A549 (cell line): ENCODE measurements around the gene JPH2.

ENCODE experiments used
- CTCF ChIP-seq: fragments of >200 bp; sonication (Bioruptor Twin); formaldehyde crosslinking; IDR thresholded peaks from 3 replicates; pipeline ENCODE4 v1.5.1; 2016
- POLR2A ChIP-seq: IDR thresholded peaks from 2 replicates; pipeline ENCODE4 v1.6.1; 2012; ENCODE audit warnings: mild to moderate bottlenecking, low read length
- RAD21 ChIP-seq, 2 experiments: fragments of >200 bp in 1 of 2; sonication (Bioruptor Twin) in 1 of 2; formaldehyde crosslinking in 1 of 2; IDR thresholded peaks in 1 of 2; conservative IDR thresholded peaks in 1 of 2; 2 replicates in 1 of 2; 3 replicates in 1 of 2; pipeline ENCODE4 v1.6.1; 2012 to 2018; ENCODE audit warnings: inconsistent platforms in 1 of 2
- SREBF2 ChIP-seq: fragments of 450-650 bp; IDR thresholded peaks from 2 replicates; pipeline ENCODE4 v1.6.1; 2014; ENCODE audit warnings: mild to moderate bottlenecking, moderate library complexity
- ZC3H11A ChIP-seq: fragments of 450-650 bp; IDR thresholded peaks from 2 replicates; pipeline ENCODE4 v1.6.1; 2014; ENCODE audit warnings: antibody characterized with exemption, mild to moderate bottlenecking

GRCh38 chr20:44125332-44126127, 61.5 kb downstream of the JPH2 start:
- no peak for TF ChIP-seq ZC3H11A
- no peak for TF ChIP-seq SREBF2
- TF ChIP-seq POLR2A, result no peak
- TF ChIP-seq CTCF, result no peak
- no peak for TF ChIP-seq RAD21 (conservative IDR thresholded peaks at IDR 0.05 in 1 of 2, IDR thresholded peaks at IDR 0.05 in 1 of 2)
